H1 (cell line): ENCODE data around the gene DMAC2. TPM values are rescaled to one million over a fixed set of nuclear protein-coding genes. Genes with fewer than 3 reads are reported as not detected.

Experiments used
- BACH1 ChIP-seq: IDR thresholded peaks from 2 replicates; pipeline ENCODE4 v1.6.1; 2012; ENCODE audit warnings: low read length, improper control_type of control experiment
- CEBPB ChIP-seq: IDR thresholded peaks from 2 replicates; pipeline ENCODE4 v1.6.1; 2012; ENCODE audit warnings: low read depth, low read length
- CHD1 ChIP-seq: IDR thresholded peaks from 2 replicates; pipeline ENCODE4 v1.6.1; 2012; ENCODE audit warnings: low read depth, low read length, improper control_type of control experiment
- CHD2 ChIP-seq: IDR thresholded peaks from 2 replicates; pipeline ENCODE4 v1.6.1; 2012; ENCODE audit warnings: low read length, improper control_type of control experiment
- CREB1 ChIP-seq: IDR thresholded peaks from 2 replicates; pipeline ENCODE4 v1.6.1; 2012; ENCODE audit warnings: inconsistent platforms
- CTBP2 ChIP-seq: IDR thresholded peaks from 2 replicates; pipeline ENCODE4 v1.7.0; 2011; ENCODE audit warnings: borderline replicate concordance, mild to moderate bottlenecking, moderate library complexity, mixed read lengths, low read length; ENCODE audit not compliant: insufficient read depth, insufficient read length
- HDAC2 ChIP-seq, 2 experiments: fragments of 300-600 bp in 1 of 2; sonication (generic) in 1 of 2; IDR thresholded peaks; 2 replicates each; pipeline ENCODE4 v1.6.1; 2011 to 2012; ENCODE audit warnings: low read depth in 2 of 2, low read length in 2 of 2, mild to moderate bottlenecking in 2 of 2, moderate library complexity in 2 of 2, borderline replicate concordance in 1 of 2, inconsistent platforms in 1 of 2
- HDAC6 ChIP-seq: IDR thresholded peaks from one replicate; pipeline ENCODE4 v1.7.1; 2012; ENCODE audit warnings: low read depth, mild to moderate bottlenecking, inconsistent platforms, low read length, moderate library complexity
- JUND ChIP-seq: IDR thresholded peaks from 2 replicates; pipeline ENCODE4 v1.6.1; 2011; ENCODE audit warnings: mild to moderate bottlenecking, improper control_type of control experiment, low read length
- KDM1A ChIP-seq: fragments of 200-600, 300-600 bp; sonication (generic); IDR thresholded peaks from 2 replicates; pipeline ENCODE4 v1.7.1; 2016; ENCODE audit warnings: mild to moderate bottlenecking, low read length, borderline replicate concordance
- KDM4A ChIP-seq: IDR thresholded peaks from one replicate; pipeline ENCODE4 v1.7.1; 2012; ENCODE audit warnings: low read depth, mild to moderate bottlenecking, moderate library complexity, low read length, inconsistent platforms; ENCODE audit not compliant: severe bottlenecking
- PHF8 ChIP-seq: fragments of 200-600 bp; sonication (generic); conservative IDR thresholded peaks from 2 replicates; pipeline ENCODE4 v1.7.1; 2012; ENCODE audit warnings: low read depth, mild to moderate bottlenecking, inconsistent platforms, low read length, moderate library complexity
- POU5F1 ChIP-seq: IDR thresholded peaks from 2 replicates; pipeline ENCODE4 v1.6.1; 2011; ENCODE audit warnings: low read depth, mild to moderate bottlenecking, low read length, moderate library complexity
- RAD21 ChIP-seq, 2 experiments: IDR thresholded peaks in 1 of 2; conservative IDR thresholded peaks in 1 of 2; 2 replicates each; pipeline ENCODE4 v1.6.1; 2011; ENCODE audit warnings: low read depth in 2 of 2, low read length in 2 of 2, improper control_type of control experiment in 1 of 2, inconsistent platforms in 1 of 2, mild to moderate bottlenecking in 1 of 2, moderate library complexity in 1 of 2
- RXRA ChIP-seq: IDR thresholded peaks from 2 replicates; pipeline ENCODE4 v1.6.1; 2011; ENCODE audit warnings: low read depth, mild to moderate bottlenecking, low read length, moderate library complexity; ENCODE audit not compliant: insufficient read depth
- SP1 ChIP-seq: IDR thresholded peaks from 2 replicates; pipeline ENCODE4 v1.6.1; 2011; ENCODE audit warnings: low read depth, low read length
- SP4 ChIP-seq: IDR thresholded peaks from 2 replicates; pipeline ENCODE4 v1.6.1; 2012; ENCODE audit warnings: low read length, inconsistent platforms
- TAF1 ChIP-seq: IDR thresholded peaks from 2 replicates; pipeline ENCODE4 v1.6.1; 2011; ENCODE audit warnings: mild to moderate bottlenecking, low read depth, low read length
- TEAD4 ChIP-seq: IDR thresholded peaks from 2 replicates; pipeline ENCODE4 v1.6.1; 2012; ENCODE audit warnings: low read depth, low read length, inconsistent platforms, mixed read lengths
- YY1 ChIP-seq: IDR thresholded peaks from 2 replicates; pipeline ENCODE4 v1.6.1; 2011; ENCODE audit warnings: low read depth, mild to moderate bottlenecking, low read length
- ZNF274 ChIP-seq: IDR thresholded peaks from 2 replicates; pipeline ENCODE4 v1.7.0; 2012; ENCODE audit warnings: low read length, borderline replicate concordance; ENCODE audit errors: extremely low read depth
- polyA plus RNA-seq, 7 experiments: library from polyadenylated mRNA; depleted of rRNA in 3 of 7; stranded (reverse) in 5 of 7; unstranded in 2 of 7; fragments of >200 nt in 5 of 7; fragments of 200-250 nt in 2 of 7; gene quantifications; 1 replicate in 5 of 7; 2 replicates in 1 of 7; 4 replicates in 1 of 7; pipeline versions ENCODE4 v1.2.1 to v1.2.3, GENCODE V29; 2011 to 2013; ENCODE audit warnings: missing spikeins in 2 of 7, mixed read lengths in 2 of 7
- total RNA-seq: library from RNA; stranded (reverse); fragmentation: NEBNext Ultra II Directional; extraction: Animal tissue kit (Norgen Biotek cat#: 25700); gene quantifications from 2 replicates; pipeline ENCODE4 v1.2.1, GENCODE V29; 2021

DMAC2 gene
- total and polyA plus RNA-seq, 2 of the 8 experiments (the other 6 are each of a cell fraction or from before 2014, with no cell fraction given), result 86.8 to 170 TPM

DNA sequence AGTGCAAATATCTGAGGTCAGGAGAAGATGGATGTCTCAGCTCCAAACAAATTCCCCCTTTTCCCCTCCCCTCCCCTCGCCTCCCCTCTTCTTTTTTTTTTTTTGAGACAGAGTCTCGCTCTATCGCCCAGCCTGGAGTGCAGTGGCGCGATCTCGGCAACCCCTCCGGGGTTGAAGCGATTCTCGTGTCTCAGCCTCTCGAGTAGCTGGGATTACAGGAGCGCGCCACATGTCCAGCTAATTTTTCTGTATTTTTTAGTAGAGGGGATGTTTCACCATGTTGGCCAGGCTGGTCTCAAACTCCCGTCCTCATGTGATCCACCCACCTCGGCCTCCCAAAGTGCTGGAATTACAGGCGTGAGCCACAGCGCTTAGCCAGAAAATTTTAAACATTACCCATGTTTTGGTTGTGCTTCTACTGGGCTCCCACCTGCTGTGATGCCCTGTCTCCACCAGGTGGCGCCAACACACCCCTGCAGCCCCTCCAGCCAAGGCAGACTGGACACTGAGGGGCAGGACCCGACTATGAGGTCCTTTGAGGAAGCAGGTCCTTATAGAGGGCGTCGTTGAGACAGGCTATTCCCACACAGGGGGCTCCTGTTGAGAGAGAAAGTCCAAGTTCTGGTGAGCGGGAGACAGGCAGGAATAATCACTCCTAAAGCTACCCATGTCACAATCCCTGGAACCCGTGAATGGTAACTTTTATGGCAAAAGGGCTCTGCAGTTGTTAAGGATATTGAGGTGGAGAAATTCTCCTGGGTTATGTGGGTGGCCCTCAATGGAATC is 9.6 kb upstream of the DMAC2 start (continued):
- no peak for TF ChIP-seq HDAC2 (IDR thresholded peaks at IDR 0.05; ENCODE audit: borderline replicate concordance in 1 of 2, low read depth in 2 of 2, low read length in 2 of 2)
- no peak for TF ChIP-seq KDM4A
- no peak for TF ChIP-seq JUND
- TF ChIP-seq CTBP2, result no peak
- TF ChIP-seq YY1, result 0 out of 2 replicates have a peak, but pooled peaks have one; percentile 49
- no peak for TF ChIP-seq ZNF274
- TF ChIP-seq HDAC6, result no peak
- no peak for TF ChIP-seq SP1
- no peak for TF ChIP-seq PHF8
- no peak for TF ChIP-seq POU5F1
- TF ChIP-seq CHD2, result no peak
- 0 out of 2 replicates have a peak, but pooled peaks have one; percentile 43 for TF ChIP-seq CREB1
- no peak for TF ChIP-seq RXRA
- no peak for TF ChIP-seq CHD1
- TF ChIP-seq KDM1A, result no peak
- TF ChIP-seq RAD21 (IDR thresholded peaks at IDR 0.05 in 1 of 2, conservative IDR thresholded peaks at IDR 0.05 in 1 of 2; ENCODE audit: low read depth in 2 of 2, low read length in 2 of 2), result peak; percentile 86 to 93
- no peak for TF ChIP-seq CEBPB
- no peak for TF ChIP-seq BACH1
- no peak for TF ChIP-seq TAF1
- no peak for TF ChIP-seq TEAD4
- TF ChIP-seq SP4, result no peak
